HCT116 (cell line): ENCODE data around the gene TPMT. TPM values are rescaled to one million over a fixed set of nuclear protein-coding genes. Genes with fewer than 3 reads are reported as not detected.

Experiments used
- ATAC-seq: fragments of 200-7000 bp; cut with Tn5 transposase; 2 replicates; pipeline ENCODE4 v1.9.1; 2020; ENCODE audit warnings: mild to moderate bottlenecking, moderate library complexity
- BruUV-seq: library from RNA; stranded (reverse); fragments of 400-500 nt; replicated peaks from 2 replicates; lab custom pipeline; 2021; lab: Mats Ljungman, UMichigan
- CTCF ChIA-PET: fragments of 300-600 bp; sonication (Branson Sonifier 250); formaldehyde crosslinking; loops from one replicate; lab custom pipeline; 2021; ENCODE audit warnings: antibody characterized with exemption; lab: Charles Lee
- POLR2A ChIA-PET: fragments of 300-600, 350-600 bp; sonication (Branson Sonifier 250); formaldehyde crosslinking; loops from one replicate; lab custom pipeline; 2021; ENCODE audit warnings: antibody characterized with exemption; lab: Charles Lee
- RAD21 ChIA-PET, 2 experiments: fragments of 300-600 bp; sonication (Branson Sonifier 250); formaldehyde crosslinking; loops; one replicate each; lab custom pipeline; 2023; ENCODE audit warnings: low total read pairs in 2 of 2; ENCODE audit not compliant: uncharacterized antibody in 2 of 2, unreplicated experiment in 2 of 2, low non-redundant PET in 1 of 2; lab: Charles Lee
- DNase-seq: peaks from one replicate; pipeline ENCODE4 v3.0.0-alpha.2; 2010; ENCODE audit warnings: low read depth, low spot score
- H2AFZ ChIP-seq: fragments of 200-600 bp; shearing (Covaris generic), sonication (generic); 2 replicates; pipeline ENCODE4 v1.6.1; 2017; ENCODE audit warnings: low read depth, mixed run types, mixed read lengths, antibody characterized with exemption, low read length; ENCODE audit not compliant: poor library complexity, severe bottlenecking
- H3K27ac ChIP-seq: 2 replicates; pipeline ENCODE4 v1.5.1; 2012; ENCODE audit warnings: low read depth, low read length
- H3K27me3 ChIP-seq: fragments of 200-600 bp; sonication (generic); 2 replicates; pipeline ENCODE4 v1.6.1; 2016; ENCODE audit warnings: mixed run types, low read length, mixed read lengths; ENCODE audit not compliant: insufficient read depth
- H3K36me3 ChIP-seq, 2 experiments: fragments of 200-500 bp in 1 of 2; fragments of 200-600 bp in 1 of 2; sonication (Bioruptor generic) in 1 of 2; sonication (generic) in 1 of 2; 2 replicates each; pipeline versions ENCODE4 v1.5.1 to v1.6.1; 2014 to 2016; ENCODE audit warnings: low read length in 2 of 2, inconsistent platforms in 1 of 2, mixed read lengths in 1 of 2, mixed run types in 1 of 2; ENCODE audit not compliant: insufficient read depth in 2 of 2, control insufficient read depth in 1 of 2
- H3K4me1 ChIP-seq, 2 experiments: fragments of 200-600 bp in 1 of 2; sonication (generic) in 1 of 2; 2 replicates each; pipeline versions ENCODE4 v1.5.1 to v1.6.1; 2012 to 2017; ENCODE audit warnings: low read length in 2 of 2, inconsistent platforms in 1 of 2, mild to moderate bottlenecking in 1 of 2, mixed read lengths in 1 of 2, mixed run types in 1 of 2, moderate library complexity in 1 of 2; ENCODE audit not compliant: insufficient read depth in 2 of 2, control insufficient read depth in 1 of 2
- H3K4me2 ChIP-seq: fragments of 200-600 bp; sonication (generic); 2 replicates; pipeline ENCODE4 v1.6.1; 2017; ENCODE audit warnings: mixed run types, low read length, mixed read lengths
- H3K4me3 ChIP-seq, 2 experiments: fragments of 200-600 bp in 1 of 2; sonication (generic) in 1 of 2; replicated peaks in 1 of 2; 2 replicates each; pipeline ENCODE4 v1.5.1; 2011 to 2016; ENCODE audit warnings: low read length in 2 of 2, control low read depth in 1 of 2, low read depth in 1 of 2, mild to moderate bottlenecking in 1 of 2, mixed read lengths in 1 of 2, mixed run types in 1 of 2
- H3K79me2 ChIP-seq: fragments of 200-600 bp; sonication (generic); 2 replicates; pipeline ENCODE4 v1.6.1; 2017; ENCODE audit warnings: mild to moderate bottlenecking, mixed run types, low read length, moderate library complexity, mixed read lengths; ENCODE audit not compliant: insufficient read depth
- H3K9ac ChIP-seq: fragments of 200-600 bp; sonication (generic); 2 replicates; pipeline ENCODE4 v1.6.1; 2016; ENCODE audit warnings: low read length, mixed read lengths
- H3K9me2 ChIP-seq: fragments of 200-600 bp; sonication (generic), shearing (Covaris generic); 2 replicates; pipeline ENCODE4 v1.6.1; 2017; ENCODE audit warnings: mixed run types, mild to moderate bottlenecking, moderate library complexity; ENCODE audit not compliant: insufficient read depth
- H3K9me3 ChIP-seq, 2 experiments: fragments of 200-500 bp in 1 of 2; fragments of 200-600 bp in 1 of 2; sonication (Bioruptor generic) in 1 of 2; sonication (generic) in 1 of 2; 2 replicates each; pipeline ENCODE4 v1.6.1; 2014 to 2017; ENCODE audit warnings: low read length in 2 of 2, mixed read lengths in 2 of 2, inconsistent platforms in 1 of 2, low read depth in 1 of 2, mild to moderate bottlenecking in 1 of 2, mixed run types in 1 of 2, moderate library complexity in 1 of 2; ENCODE audit not compliant: control insufficient read depth in 1 of 2, insufficient read depth in 1 of 2
- H4K20me1 ChIP-seq: fragments of 200-600 bp; sonication (generic), shearing (Covaris generic); 2 replicates; pipeline ENCODE4 v1.6.1; 2017; ENCODE audit warnings: mixed run types, mild to moderate bottlenecking, moderate library complexity; ENCODE audit not compliant: insufficient read depth
- CBX3 ChIP-seq: IDR thresholded peaks from 2 replicates; pipeline ENCODE4 v1.6.1; 2012; ENCODE audit warnings: low read depth
- CEBPB ChIP-seq: IDR thresholded peaks from 2 replicates; pipeline ENCODE4 v1.6.1; 2012; ENCODE audit warnings: low read depth
- FOSL1 ChIP-seq: IDR thresholded peaks from 2 replicates; pipeline ENCODE4 v1.6.1; 2012; ENCODE audit warnings: low read depth
- POLR2A ChIP-seq: IDR thresholded peaks from 2 replicates; pipeline ENCODE4 v1.7.0; 2011; ENCODE audit warnings: borderline replicate concordance; ENCODE audit not compliant: insufficient read depth, insufficient read length; ENCODE audit errors: extremely low read depth
- ZNF274 ChIP-seq: fragments of 200-500 bp; sonication (Bioruptor generic); IDR thresholded peaks from 2 replicates; pipeline ENCODE4 v1.6.1; 2014; ENCODE audit warnings: mild to moderate bottlenecking, low read depth, low read length, inconsistent platforms
- intact Hi-C: fragments of 100-400 bp; cut with micrococcal nuclease; formaldehyde crosslinking; loops from 2 replicates; pipeline ENCODE4 v1.10.0; 2022
- total RNA-seq: library from RNA; stranded (reverse); gene quantifications from one replicate; pipeline ENCODE4 v1.2.1, GENCODE V29; 2021; ENCODE audit not compliant: unreplicated experiment
- TF ChIP-seq, protein P1 (sequence below): IDR thresholded peaks from 2 replicates; pipeline ENCODE4 v1.6.1; 2012; ENCODE audit warnings: low read depth
- TF ChIP-seq, protein P2 (sequence below): IDR thresholded peaks from 2 replicates; pipeline ENCODE4 v1.6.1; 2012
- TF ChIP-seq, protein P3 (sequence below), 3 experiments: fragments of 200-600 bp in 1 of 3; sonication (generic) in 1 of 3; IDR thresholded peaks in 2 of 3; conservative IDR thresholded peaks in 1 of 3; 2 replicates each; pipeline ENCODE4 v1.5.1; 2012 to 2017; ENCODE audit warnings: low read depth in 2 of 3, low read length in 2 of 3, antibody characterized with exemption in 1 of 3, borderline replicate concordance in 1 of 3, control low read depth in 1 of 3, mild to moderate bottlenecking in 1 of 3, mixed read lengths in 1 of 3, mixed run types in 1 of 3, moderate library complexity in 1 of 3; ENCODE audit not compliant: insufficient read depth in 1 of 3

The TPMT gene
- total RNA-seq, 1 experiment from 2014 or later: 10.1 TPM

DNA sequence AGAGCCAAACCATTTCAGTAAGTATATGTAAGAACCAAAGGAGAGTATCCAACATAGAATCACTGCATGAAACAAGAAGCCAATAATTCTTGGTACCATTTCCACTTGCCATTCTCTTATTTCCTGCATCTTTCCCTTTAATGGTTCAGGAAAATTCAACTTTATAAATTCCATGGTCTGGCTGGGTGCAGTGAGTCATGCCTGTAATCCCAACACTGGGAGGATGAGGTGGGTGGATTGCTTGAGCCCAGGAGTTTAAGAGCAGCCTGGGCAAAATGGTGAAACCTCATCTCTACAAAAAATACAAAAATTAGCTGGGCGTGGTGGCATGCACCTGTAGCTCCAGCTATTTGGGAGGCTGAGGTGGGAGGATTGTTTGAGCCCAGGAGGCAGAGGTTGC lies 53.6 kb downstream of the TPMT start (continued):
- TF ChIP-seq, protein P1, sequence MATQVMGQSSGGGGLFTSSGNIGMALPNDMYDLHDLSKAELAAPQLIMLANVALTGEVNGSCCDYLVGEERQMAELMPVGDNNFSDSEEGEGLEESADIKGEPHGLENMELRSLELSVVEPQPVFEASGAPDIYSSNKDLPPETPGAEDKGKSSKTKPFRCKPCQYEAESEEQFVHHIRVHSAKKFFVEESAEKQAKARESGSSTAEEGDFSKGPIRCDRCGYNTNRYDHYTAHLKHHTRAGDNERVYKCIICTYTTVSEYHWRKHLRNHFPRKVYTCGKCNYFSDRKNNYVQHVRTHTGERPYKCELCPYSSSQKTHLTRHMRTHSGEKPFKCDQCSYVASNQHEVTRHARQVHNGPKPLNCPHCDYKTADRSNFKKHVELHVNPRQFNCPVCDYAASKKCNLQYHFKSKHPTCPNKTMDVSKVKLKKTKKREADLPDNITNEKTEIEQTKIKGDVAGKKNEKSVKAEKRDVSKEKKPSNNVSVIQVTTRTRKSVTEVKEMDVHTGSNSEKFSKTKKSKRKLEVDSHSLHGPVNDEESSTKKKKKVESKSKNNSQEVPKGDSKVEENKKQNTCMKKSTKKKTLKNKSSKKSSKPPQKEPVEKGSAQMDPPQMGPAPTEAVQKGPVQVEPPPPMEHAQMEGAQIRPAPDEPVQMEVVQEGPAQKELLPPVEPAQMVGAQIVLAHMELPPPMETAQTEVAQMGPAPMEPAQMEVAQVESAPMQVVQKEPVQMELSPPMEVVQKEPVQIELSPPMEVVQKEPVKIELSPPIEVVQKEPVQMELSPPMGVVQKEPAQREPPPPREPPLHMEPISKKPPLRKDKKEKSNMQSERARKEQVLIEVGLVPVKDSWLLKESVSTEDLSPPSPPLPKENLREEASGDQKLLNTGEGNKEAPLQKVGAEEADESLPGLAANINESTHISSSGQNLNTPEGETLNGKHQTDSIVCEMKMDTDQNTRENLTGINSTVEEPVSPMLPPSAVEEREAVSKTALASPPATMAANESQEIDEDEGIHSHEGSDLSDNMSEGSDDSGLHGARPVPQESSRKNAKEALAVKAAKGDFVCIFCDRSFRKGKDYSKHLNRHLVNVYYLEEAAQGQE: no peak
- TF ChIP-seq ZNF274: no peak
- TF ChIP-seq POLR2A: no peak
- no peak for TF ChIP-seq CEBPB
- no peak for TF ChIP-seq CBX3

DNA sequence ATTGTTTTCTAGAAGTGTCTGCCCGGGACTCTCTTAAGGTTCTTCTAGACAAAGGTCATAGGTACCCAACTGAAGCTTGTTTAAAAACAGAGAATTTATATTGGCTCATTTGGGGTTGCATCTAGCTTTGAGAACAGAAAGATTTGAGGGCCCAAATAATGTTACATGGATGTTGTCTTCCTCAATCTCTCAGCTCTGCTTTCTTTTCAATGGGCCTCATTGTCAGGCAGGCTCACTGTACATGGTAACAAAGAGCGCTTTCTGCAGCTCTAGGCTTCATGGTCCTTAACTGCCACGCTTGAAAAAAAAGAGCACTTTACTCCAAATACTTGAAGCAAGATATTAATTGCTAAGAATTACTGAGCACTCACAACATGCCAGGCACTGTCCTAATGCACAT lies 54.6 kb downstream of the TPMT start:
- Histone ChIP-seq H3K9ac (no peak overlapping the region), H3K9me2 (no peaks in the 10 kb centered on the region), H3K27ac (no peak overlapping the region), H3K4me3 (no peak overlapping the region), H4K20me1 (no peaks in the 10 kb centered on the region), H3K4me1 (no peaks in the 10 kb centered on the region), H3K9me3 (no peaks in the 10 kb centered on the region), H3K4me2 (no peak overlapping the region), H3K79me2 (no peaks in the 10 kb centered on the region), H3K27me3 (no peaks in the 10 kb centered on the region), H2AFZ (no peak overlapping the region), H3K36me3 (no peaks in the 10 kb centered on the region)
- RAD21 ChIA-PET: no interaction called here
- BruUV-seq: no TSS peak
- CTCF ChIA-PET: no interaction called here
- no peak for ATAC-seq
- DNase-seq: no peak
- POLR2A ChIA-PET: no interaction called here
- intact Hi-C loops: no loop called here
- TF ChIP-seq, protein P2, sequence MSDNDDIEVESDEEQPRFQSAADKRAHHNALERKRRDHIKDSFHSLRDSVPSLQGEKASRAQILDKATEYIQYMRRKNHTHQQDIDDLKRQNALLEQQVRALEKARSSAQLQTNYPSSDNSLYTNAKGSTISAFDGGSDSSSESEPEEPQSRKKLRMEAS: no peak
- TF ChIP-seq FOSL1 (no peak), CEBPB (no peak)
- TF ChIP-seq, protein P3, sequence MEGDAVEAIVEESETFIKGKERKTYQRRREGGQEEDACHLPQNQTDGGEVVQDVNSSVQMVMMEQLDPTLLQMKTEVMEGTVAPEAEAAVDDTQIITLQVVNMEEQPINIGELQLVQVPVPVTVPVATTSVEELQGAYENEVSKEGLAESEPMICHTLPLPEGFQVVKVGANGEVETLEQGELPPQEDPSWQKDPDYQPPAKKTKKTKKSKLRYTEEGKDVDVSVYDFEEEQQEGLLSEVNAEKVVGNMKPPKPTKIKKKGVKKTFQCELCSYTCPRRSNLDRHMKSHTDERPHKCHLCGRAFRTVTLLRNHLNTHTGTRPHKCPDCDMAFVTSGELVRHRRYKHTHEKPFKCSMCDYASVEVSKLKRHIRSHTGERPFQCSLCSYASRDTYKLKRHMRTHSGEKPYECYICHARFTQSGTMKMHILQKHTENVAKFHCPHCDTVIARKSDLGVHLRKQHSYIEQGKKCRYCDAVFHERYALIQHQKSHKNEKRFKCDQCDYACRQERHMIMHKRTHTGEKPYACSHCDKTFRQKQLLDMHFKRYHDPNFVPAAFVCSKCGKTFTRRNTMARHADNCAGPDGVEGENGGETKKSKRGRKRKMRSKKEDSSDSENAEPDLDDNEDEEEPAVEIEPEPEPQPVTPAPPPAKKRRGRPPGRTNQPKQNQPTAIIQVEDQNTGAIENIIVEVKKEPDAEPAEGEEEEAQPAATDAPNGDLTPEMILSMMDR (IDR thresholded peaks at IDR 0.05 in 2 of 3, conservative IDR thresholded peaks at IDR 0.05 in 1 of 3; ENCODE audit: borderline replicate concordance in 1 of 3, insufficient read depth in 1 of 3, low read depth in 2 of 3, low read length in 2 of 3): no peak
